ENCODE data around the gene EIF4B.

EIF4B gene

DNA sequence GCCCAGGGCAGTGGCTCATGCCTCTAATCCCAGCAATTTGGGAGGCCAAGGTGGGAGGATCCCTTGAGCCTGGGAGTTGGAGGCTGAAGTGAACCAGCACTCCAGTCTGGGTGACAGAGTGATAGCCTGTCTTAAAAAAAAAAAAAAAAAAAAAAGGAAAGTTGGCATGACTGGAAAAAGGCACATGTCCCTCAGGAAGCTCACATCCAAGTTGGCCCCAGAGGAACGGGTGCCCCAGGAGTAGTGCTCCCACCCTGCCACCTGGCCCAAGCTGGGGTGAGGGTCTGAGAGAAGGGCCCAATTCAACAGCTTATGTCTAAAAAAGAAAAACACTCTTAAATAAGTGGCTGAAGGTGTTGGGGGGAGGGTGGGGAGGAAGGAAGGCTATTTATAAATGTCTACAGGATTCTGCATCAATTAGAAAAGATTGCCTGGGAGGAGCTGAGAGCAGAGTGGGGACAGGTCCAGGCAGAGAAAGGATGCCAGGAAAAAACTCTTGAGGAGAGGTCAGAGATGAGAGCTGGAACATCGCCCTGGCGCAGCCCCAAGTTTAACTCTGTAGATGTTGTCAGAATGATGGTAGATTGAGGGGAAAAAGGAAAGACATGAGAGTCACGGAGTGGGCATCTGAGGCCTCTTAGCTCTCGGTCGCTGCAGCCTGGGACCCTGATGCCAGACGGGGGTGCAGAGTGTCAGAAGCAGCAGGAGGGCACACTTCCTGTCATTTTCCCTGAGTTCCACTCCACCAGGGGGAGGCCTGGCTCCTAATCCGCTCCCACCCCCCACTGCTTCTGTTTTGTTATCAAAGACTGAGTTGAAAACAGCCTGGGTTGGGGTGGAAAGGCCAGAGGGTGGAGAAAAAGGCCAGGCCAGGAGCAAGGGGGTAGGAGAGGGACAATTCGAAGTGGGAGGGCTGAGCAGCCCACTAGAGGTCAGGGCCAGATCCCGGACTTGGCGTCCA lies 65.6 kb downstream of the EIF4B start:
- no peak for DNase-seq

GRCh38 chr12:53073881-53074280 lies 67.6 kb downstream of the EIF4B start:
- DNase-seq = no peak

DNA sequence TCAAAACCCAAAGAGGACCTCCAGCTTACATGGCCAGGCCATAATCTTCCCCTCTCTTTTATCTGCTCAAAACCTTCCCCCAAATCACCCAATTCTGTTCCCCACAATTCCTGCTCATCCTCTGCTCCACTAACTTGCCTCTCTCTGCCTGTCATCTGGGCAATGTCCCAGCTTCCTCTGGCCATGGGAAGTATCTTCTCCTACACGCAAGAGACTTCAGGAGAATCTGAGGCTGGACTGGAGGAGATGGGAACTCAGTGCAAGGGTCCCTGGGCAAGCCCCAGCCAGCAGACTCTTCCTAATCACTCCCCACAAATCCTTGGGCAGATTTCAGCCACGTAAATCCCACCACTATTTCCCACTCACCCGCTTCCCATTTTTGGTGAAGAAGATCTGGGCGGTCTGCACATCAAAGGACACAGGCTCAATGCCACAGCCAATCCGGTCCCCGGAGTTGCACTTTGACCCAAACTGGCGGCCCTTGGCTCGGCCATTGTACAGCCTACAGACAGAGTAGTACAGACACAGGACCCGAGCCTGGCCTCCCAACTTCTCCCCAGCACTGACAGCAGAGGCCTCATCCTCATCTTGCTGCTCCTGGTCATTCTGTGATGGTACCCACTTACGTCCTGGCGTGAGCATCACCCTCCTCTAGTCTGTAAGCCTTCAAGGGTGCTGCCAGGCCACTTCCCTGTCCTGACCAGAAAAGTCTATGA lies 68.2 kb downstream of the EIF4B start:
- no peak for DNase-seq

DNA sequence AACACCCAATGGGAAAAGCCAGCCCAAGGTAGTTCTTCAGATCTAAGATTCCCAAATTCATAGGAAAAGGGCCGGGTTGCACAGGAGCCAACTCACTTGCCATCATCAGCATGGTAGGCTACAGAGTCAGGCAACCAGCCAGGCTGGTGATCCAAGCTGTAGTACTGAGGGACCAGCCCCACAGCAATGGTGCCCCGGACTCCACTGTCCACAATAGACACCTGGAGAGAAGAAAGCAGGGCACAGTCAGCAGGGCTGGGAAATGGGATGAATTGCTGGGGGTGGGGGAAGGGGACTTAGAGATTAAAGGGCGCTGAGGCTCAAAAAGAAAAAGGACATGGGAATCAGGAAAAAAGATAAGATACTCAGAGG lies 68.7 kb downstream of the EIF4B start:
- DNase-seq = no peak

DNA sequence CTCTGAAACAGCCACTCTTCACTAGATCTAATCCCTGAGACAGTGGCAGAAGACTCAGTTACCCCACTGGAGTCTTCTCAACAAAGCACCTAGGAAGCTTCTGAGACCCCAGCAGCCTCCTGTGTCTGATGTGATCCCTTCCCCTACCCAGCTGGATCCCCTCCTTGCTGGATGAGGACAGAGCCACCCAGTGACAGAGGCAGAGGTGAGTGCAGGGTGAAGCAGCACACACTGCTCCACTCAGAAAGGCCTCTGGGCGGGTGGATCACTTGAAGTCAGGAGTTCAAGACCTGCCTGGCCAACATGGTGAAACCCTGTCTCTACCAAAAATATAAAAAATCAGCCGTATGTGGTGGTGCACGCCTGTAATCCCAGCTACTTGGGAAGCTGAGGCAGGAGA lies 70.2 kb downstream of the EIF4B start:
- no peak for DNase-seq

DNA sequence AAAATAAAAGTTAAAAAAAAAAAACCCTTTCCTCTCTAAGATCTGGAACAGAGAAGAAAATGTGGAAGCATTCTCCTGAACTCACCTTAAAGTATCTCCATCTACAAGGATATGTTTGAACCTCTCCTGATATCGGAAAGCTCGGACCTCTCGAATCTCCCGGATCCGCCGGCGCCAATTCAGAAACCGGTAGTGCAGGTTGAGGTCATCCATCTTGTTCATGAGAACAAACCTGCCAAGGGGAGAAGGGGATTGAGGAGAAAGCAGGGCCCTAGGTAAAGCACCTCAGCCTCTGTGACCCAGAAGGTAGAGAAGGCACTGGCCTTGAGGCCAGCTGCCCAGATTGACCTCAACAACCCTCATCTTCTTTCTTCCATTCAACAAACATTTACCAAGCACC lies 70.8 kb downstream of the EIF4B start:
- DNase-seq = no peak

- peak; percentile 42 to 46 for DNase-seq
Measured at GRCh38 chr12:53078425-53079225, 72.4 kb downstream of the EIF4B start.

DNA sequence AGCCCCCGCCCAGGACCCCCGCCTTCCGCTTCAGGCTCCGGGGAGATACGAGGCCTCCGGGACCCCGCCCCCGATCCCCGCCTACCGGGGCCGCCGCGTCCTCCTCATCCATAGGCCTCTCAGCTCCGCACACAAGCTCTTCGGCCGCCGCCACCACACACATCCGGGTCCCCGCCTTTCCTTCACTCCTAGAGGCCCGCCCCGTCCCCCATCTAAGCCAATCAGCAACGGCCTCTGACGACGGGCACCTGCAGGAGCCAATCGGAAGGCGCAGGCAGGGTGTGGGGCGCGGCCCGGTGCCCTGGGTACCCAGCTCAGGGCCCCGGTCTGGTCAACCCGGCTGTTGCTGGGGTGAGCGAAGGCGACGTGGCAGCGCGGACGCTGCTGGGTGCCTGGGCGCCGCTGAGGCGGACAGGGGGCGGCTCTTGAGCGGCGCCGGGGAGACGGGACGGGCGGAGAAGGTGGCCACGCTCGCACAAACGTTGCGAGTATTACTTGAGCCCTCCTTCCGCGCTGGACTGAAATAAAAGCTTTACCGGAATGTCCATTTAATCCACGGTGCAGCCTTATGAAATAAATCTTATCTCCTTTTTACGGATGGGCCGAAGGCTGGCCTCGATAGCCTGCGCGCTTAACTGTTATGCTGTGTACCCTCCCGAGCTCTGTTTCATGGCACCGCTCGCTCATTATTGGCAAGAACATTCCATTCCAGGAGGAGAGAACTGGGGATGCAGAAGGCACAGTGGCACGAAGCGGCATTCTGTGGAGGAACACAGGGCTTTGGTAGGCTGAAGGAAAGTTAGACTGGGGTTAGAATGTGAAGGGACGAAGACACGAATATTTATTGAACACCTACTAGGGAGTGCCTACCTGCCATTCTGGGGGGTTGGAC lies 73.2 kb downstream of the EIF4B start, which contains the start of gene SPRYD3:
TSS of gene SPRYD3 (minus strand) at position 165 of the 892 bp plus-strand sequence. CDS start at position 108, 57 bp downstream.
- DNase-seq = peak; percentile 94 to 96

DNA sequence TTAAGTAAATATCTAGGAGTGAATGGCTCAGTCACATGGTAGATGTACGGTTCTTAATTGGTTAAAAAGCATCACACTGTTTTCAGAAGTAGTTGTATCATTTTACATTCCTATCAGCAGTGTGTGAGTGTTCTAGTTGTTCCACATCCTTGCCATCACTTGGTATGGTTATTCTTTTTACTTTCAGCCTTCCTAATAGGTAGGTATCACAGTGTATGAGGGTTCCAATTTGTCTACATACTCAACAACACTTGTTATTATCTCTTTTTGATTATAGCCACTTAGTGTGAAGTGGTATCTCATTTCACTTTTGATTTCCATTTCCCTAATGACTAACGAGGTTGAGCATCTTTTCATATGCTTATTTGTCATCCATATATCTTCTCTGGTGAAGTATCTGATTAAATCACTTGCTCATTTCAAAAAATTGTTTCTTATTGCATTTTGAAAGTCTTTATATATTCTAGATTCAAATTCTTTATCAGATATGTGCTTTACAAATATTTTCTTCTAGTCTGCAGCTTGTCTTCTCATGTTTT lies 76.5 kb downstream of the EIF4B start:
- no peak for DNase-seq

DNA sequence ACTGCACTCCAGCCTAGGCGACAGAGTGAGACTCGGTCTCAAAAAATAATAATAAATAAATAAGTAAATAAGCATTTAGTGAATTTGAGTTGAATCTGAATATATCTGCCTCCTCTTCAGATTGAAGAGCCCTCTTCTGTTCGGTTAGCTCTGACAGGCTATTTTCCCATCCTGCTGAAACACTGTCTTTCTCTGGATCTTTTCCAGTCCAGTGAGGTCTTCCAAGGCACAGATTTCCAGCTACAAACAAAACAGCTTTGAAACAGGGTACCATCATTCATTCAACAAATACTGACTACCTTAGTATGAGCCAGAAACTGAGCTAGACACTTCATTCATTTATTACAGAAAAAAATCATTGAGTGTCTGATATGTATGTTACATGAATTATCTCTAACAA lies 80.1 kb downstream of the EIF4B start:
- DNase-seq = no peak

- no peak for DNase-seq
Measured at GRCh38 chr12:53090105-53090504, 83.8 kb downstream of the EIF4B start.

DNA sequence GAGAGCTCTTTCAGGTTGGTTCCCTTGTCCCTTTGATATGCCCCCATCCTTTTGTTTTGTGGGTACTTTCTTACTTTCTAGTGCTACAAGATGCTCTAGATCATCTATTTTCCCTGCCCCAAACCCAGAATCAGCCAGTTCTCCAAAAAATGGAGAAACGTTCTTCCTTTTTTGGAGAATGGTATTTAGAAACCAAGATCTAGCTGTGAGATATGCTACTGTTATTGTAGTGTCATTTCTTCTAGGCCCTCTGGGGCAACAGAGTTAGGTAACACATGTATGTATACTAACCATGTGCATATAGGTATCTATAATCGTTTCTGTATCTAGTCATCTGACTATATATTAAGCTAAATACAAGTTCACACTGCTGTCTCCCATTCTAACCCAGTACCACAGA lies 84.3 kb downstream of the EIF4B start:
- no peak for DNase-seq

GRCh38 chr12:53091756-53092155 lies 85.5 kb downstream of the EIF4B start:
- DNase-seq = no peak

Measured in activated CD4-positive, alpha-beta T cell treated with anti-CD3 and anti-CD28 coated beads for 4 hours (primary cell).